GM18951 (cell line): ENCODE results near the gene PRG3.

Source experiments
- POLR2A ChIP-seq: IDR thresholded peaks from 4 replicates; pipeline ENCODE4 v1.6.1; 2011; ENCODE audit warnings: mild to moderate bottlenecking; ENCODE audit not compliant: insufficient read length, insufficient read depth; ENCODE audit errors: extremely low read depth
- in situ Hi-C: fragments of 300-500 bp; cut with MboI; formaldehyde crosslinking; loops from one replicate; pipeline ENCODE4 v1.12.0; 2022; ENCODE audit warnings: low sequenced_read_pairs, mixed read lengths, inconsistent platforms; ENCODE audit not compliant: unreplicated experiment

PRG3 gene

DNA sequence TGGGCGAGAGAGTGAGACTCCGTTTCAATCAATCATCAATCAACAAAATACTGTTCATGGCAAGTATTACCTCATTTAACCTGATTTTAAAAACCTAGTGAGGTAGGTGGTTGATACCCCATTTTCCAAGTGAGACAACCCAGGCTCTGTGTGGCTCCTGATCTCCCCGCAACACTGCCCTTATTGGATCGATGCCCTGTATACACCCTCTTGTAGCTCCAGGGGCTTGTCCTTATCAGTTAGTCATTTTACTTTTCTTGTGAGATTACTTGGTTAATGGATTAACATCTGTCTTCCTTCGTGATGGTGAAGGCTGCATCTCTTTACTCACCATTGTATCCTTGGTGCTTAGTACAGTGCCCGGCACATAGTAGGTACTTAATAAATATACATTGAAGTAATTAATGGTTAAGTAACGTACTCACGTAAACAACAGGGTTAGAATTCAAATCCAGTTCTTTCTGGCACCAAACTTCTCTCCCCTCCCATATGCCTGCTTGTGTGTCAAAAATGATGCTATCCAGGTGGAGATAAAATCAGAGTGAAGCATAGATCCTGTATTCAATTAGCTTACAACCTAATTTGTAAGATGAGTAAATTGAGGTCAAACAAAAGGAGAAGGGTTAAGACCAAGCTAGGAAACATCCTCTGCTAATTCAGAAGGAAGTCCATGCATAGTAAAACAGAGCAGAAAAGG is 11.3 kb upstream of the PRG3 start:
- TF ChIP-seq POLR2A = no peak
- in situ Hi-C loops = no loop called here

DNA sequence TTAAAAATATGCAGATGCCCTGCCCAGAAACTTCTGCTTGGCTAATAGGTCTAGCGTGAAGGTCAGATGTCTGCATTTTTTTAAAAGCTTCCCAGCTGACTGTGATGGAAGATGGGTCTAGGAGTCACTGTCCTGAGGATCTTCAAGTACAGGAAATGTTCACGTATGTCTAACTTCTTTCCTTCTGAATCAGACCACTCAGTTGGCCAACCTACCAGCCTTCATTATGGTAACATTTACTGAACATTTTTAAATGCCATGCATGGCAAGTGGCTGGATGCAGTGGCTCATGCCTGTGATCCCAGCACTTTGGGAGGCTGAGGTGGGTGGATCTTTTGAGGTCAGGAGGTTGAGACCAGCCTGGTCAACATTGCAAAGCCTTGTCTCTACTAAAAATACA is 10.6 kb upstream of the PRG3 start:
- in situ Hi-C loops = no loop called here
- no peak for TF ChIP-seq POLR2A

DNA sequence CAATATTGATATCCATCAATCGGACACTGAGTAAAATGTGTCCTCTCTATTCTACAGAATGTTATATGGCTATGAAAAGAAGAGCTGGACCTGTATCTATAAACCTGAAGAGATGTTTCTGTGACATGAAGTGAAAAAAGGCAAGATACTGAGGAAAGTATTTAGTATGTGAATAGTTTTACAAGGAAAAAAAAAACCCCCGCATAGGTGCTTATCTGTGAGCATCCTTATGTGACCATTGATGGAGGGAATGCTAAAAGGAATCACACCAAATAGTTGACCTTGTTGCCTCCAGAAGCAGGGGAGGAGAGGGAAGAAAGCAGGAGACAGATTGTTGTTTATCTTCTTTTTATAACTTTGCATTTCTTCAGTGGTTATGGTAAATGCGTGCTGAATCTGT is 10.2 kb upstream of the PRG3 start:
- no peak for TF ChIP-seq POLR2A
- in situ Hi-C loops = no loop called here

DNA sequence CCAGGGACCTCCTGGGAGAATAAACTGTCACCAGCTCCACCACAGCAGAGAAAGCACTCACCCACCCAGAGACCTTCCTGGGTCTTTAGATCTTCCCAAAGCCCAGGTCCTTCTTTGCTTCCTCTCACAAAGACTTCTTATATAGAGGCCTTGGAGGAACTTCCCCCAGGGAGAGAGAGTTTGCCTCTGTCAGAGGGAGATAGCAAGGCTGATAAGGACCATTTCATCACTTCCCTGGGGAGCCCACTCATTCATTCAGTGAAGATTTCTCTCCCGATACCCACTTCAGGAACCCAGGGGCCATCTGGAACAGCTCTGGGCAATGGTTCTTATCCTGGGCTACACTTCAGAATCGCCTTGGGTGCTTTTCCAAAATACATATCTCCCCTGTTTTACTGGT is 9.6 kb upstream of the PRG3 start, which contains the start of gene PRG2:
Gene PRG2, minus strand, starts transcription at position 116 of the 400 bp plus-strand sequence. CDS start 706 bp downstream, outside the sequence.
- in situ Hi-C loops = no loop called here
- no peak for TF ChIP-seq POLR2A

DNA sequence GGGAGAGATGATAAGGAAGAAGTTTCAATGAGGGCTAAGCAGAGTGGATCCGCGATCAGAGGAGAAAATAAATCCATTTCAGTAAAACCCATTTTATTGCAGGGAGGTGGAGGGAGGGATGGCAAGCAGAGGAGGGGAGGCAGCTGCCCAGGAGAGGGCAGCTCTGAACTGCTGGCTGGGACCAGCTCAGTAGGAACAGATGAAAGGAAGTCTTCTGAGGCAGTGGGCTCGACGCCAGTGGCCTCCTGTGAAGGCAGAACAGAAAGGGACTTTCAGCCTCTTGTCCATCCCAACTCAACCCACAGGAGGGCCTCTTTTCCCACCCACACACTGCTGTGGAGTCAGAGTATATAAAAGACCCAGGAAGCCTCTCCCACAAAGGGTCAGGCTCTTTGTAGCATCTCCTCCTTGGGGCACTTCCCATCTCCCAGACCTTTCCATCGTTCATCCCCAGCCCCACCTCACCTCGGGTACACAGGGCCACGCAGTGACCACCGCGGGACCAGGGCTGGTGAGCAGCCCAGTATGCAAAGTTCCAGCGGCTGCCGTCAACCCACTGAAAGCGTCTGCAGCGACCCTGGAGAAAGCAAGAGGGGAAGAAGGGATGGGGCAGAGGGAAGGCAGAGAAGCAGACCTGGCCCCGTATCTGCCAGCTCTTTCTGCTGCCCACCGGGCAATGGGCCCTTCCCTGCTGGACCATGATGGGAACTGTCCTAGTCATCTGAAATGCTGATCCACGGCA is 6.5 kb upstream of the PRG3 start:
- in situ Hi-C loops = no loop called here
- no peak for TF ChIP-seq POLR2A

DNA sequence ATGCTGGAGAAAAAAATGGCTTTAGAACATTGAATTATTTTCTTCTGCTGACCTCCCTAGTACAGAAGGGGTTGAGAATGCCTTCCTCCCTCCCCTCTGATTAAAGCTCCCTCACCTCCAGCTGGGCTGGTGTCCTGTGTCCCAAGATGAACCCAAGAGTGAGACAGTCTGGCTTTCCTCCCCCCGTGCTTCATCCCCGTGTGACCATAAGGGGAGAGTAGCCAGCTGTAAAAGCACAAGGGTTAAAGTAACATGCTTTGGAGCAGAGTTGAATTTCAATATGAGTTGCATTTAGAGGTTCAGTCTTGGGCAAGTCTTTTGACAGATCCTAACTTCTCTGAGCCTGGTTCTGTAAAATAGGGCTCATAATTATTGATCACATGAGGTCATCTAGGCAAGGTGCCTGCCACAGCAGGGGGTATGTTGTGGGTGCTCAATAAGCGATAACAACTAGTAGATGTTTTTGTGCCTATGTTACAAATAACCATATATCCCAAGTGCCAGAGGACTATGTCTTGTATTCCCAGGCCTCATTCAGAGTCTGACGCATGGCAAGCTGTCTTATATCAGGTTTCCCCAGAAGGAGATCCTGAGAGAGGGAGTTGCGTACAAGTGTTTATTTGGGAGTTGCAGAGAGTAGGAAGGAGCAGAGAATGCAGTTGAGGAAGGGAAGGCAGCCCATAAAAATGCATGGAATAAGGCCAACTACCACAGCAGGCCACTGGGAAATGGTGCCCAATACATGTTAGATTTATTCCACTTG is 5.4 kb upstream of the PRG3 start:
- in situ Hi-C loops = no loop called here
- TF ChIP-seq POLR2A = no peak

DNA sequence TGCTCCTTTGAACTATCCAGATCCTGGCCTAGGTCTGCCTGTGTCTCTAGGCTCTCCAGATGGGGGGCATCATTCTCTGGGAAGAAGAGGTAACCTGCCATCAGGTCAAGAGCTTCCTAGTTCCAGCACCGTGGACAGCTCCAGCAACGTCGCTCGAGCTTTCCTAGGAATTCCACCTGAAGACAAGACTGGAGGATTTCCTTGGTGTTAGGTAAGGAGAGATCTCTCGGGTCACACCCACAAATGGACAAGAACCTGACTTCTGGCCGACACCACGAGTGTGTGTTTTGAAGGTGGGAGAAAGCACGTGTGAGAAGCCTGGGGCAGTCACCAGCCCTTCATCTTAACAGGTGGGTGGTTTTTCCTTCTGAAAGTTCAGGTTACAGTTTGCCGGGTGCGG is 1.2 kb downstream of the PRG3 start:
- in situ Hi-C loops = no loop called here
- TF ChIP-seq POLR2A = no peak

DNA sequence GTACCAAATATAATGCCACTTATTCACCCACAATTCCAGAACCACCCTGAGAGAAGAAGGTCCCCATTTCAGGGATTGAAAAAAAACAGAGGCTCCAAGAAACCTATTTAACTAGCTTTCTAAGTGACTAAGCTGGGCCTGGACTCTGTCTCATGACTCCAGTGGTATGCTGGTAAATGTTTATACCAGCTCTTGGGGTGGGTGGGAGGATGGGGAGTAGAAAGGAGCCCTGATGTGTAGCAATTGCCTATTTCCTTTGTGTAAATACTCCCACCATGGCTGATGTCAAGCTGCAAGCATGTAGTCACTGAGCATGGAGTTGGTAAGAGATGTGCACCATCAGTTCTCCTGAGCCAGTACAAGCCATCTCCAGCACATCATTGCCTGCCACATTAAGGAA is 2.8 kb downstream of the PRG3 start:
- in situ Hi-C loops = no loop called here
- no peak for TF ChIP-seq POLR2A

DNA sequence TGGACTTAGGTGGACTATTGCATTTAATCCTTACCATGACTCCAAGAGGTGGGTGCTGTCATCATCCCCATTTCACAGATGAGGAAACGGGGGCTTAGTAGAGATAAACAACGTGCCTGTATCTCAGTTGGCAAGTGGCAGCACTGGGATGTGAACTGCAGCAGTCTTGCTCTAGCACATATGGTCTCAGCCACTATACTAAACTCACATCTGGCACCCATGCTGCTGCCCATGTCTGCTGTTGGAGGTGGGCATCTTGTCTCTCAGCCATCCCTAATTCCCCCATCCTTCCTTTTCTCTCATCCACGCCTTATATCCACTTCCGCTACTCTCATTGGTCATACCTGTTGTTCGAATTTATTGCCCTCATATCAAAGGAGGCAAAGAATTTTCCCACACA is 3.8 kb downstream of the PRG3 start:
- in situ Hi-C loops = no loop called here
- no peak for TF ChIP-seq POLR2A

DNA sequence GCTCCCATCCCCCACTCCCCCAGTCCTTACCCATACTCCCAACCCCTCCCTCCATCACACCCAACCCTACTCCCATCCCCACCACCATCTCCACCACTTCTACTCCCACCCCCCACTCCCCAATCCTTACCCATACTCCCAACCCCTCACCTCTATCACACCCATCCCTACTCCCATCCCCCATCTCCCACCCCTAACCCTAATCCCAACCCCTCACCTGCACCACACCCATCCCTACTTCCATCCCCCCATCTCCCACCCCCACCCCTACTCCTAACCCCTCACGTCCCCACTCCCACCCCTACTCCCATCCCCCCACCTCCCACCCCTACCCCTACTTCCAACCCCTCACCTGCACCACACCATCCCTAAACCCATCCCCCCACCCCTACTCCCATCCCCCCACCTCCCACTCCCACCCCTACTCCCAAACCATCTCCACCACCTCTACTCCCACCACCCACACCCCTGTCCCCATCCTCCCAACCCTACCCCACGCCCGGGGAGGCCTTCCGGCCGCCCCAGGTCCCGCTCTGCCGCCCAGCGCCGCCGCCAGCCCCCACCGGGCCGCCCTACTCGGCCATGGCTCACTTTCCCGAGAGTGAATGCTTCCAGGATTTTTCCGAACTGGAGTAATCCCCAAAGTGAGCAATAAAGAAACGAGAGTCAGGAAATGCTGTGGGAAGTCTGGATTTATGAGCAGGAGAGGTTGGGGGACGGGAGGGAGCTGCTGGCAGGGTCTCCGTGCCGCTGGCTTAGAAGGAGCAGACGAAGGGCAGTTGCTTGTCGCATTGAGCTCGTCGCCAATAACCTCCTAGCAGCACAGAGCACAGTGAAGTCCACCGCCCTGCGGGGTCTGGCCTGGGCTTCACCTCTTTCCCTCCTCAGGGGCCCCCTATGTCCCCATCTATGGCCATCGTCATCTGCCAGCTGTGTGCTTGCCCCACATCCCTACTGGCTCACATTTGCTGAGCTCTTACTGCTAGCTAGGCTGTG is 4.6 kb downstream of the PRG3 start:
- TF ChIP-seq POLR2A = no peak
- in situ Hi-C loops = no loop called here

DNA sequence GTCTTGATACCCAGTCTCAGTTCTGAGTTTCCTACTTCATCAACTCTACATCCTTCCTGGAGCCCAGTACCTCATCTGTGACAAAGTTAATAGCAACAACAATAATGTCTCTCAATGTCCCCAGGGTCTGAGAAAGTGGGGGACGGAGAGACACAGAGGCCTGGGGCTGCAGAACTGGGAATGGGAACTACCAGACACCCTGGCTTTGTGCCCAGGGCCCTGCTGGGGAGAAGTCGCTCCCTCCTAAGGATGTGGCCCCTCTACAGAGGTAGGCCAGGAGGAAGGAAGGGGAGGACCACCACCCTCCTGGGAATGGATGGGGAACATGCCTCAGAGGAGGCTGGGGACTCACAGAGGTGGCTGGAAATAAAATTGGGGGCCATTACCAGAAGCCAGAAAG is 5.5 kb downstream of the PRG3 start:
- in situ Hi-C loops = no loop called here
- TF ChIP-seq POLR2A = no peak

DNA sequence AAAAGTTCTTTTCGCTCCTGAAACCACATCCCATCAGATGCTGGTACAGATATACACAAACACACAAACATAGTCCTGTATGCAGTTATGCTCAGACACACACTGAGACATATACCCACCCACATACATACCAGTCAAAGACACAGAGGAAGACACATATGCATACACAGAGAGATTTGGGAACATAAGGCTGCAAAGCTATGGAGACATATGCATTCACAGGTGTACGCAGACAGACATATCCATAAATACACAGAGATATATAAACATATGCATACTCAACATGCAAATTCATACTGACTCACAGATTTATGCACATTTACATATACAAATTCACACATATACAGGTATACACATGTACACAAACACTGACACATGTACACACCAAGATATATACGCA is 6.0 kb downstream of the PRG3 start:
- no peak for TF ChIP-seq POLR2A
- in situ Hi-C loops = no loop called here
